Tibial artery (tissue), 4 donors: ENCODE data around the gene FDXR.

Experiments
- DNase-seq, 2 donors: peaks; one replicate each; pipeline ENCODE4 v3.0.0-alpha.2; 2019
- H3K27ac ChIP-seq, 2 donors: fragments of 200-600 bp; sonication (generic) in 1 of 2; 1 replicate in 1 of 2; 2 replicates in 1 of 2; pipeline ENCODE4 v1.5.1; 2018 to 2019; ENCODE audit warnings: mild to moderate bottlenecking in 1 of 2
- H3K27me3 ChIP-seq, 2 donors: fragments of 200-600 bp; sonication (generic) in 1 of 2; one replicate each; pipeline versions ENCODE4 v1.5.1 to v1.6.0; 2016 to 2019
- H3K36me3 ChIP-seq, 3 donors: fragments of 200-600 bp; sonication (generic) in 2 of 3; one replicate each; pipeline ENCODE4 v1.5.1; 2016 to 2019; ENCODE audit warnings: mild to moderate bottlenecking in 2 of 3
- H3K4me1 ChIP-seq, 4 donors: fragments of 200-600 bp; sonication (generic) in 2 of 4; 1 replicate in 3 of 4; 2 replicates in 1 of 4; pipeline ENCODE4 v1.5.1; 2016 to 2019
- H3K4me3 ChIP-seq, 2 donors: fragments of 200-600 bp; sonication (generic) in 1 of 2; 1 replicate in 1 of 2; 2 replicates in 1 of 2; pipeline ENCODE4 v1.5.1; 2018 to 2019; ENCODE audit warnings: mild to moderate bottlenecking in 2 of 2
- H3K9me3 ChIP-seq, 3 donors: fragments of 200-600 bp; sonication (generic) in 1 of 3; one replicate each; pipeline ENCODE4 v1.5.1; 2016 to 2019
- CTCF ChIP-seq, 2 experiments: fragments of 200-600 bp in 1 of 2; fragments of 450-650 bp in 1 of 2; IDR thresholded peaks; one replicate each; pipeline ENCODE4 v1.5.1; 2017 to 2019; ENCODE audit warnings: antibody characterized with exemption in 2 of 2, mild to moderate bottlenecking in 1 of 2, moderate library complexity in 1 of 2
- intact Hi-C: fragments of 100-400 bp; cut with DNase I; formaldehyde crosslinking; loops from one replicate; pipeline ENCODE4 v1.15.0; 2023; ENCODE audit warnings: low total_unique reads

FDXR gene

GRCh38 chr17:74920306-74920620 is 47.5 kb upstream of the FDXR start:
- Histone ChIP-seq H3K27ac (no peak overlapping the region), H3K9me3 (no peaks in the 10 kb centered on the region), H3K27me3 (peaks cover 5 to 93% of the 10 kb centered on the region in 2 donors), H3K4me3 (no peak overlapping the region), H3K4me1 (peaks cover 0 to 25% (median 22%) of the 10 kb centered on the region in 4 donors), H3K36me3 (no peaks in the 10 kb centered on the region)
- intact Hi-C loops: no loop called here
- TF ChIP-seq CTCF (IDR thresholded peaks at IDR 0.05): no peak
- no peak for DNase-seq

GRCh38 chr17:74919440-74920305 is 46.9 kb upstream of the FDXR start:
- Histone ChIP-seq H3K36me3 (no peaks in the 10 kb centered on the region), H3K4me3 (no peak overlapping the region), H3K27me3 (peaks cover 5 to 93% of the 10 kb centered on the region in 2 donors), H3K27ac (no peak overlapping the region), H3K4me1 (peaks cover 0 to 23% (median 19%) of the 10 kb centered on the region in 4 donors), H3K9me3 (no peaks in the 10 kb centered on the region)
- intact Hi-C loops: no loop called here
- no peak for TF ChIP-seq CTCF (IDR thresholded peaks at IDR 0.05)
- DNase-seq: no peak

- TF ChIP-seq CTCF (IDR thresholded peaks at IDR 0.05): no peak
- intact Hi-C loops: no loop called here
- Histone ChIP-seq H3K27ac (no peak overlapping the region), H3K4me1 (peaks cover 0 to 16% (median 11%) of the 10 kb centered on the region in 4 donors), H3K9me3 (no peaks in the 10 kb centered on the region), H3K36me3 (no peaks in the 10 kb centered on the region), H3K4me3 (no peak overlapping the region), H3K27me3 (peaks cover 5 to 85% of the 10 kb centered on the region in 2 donors)
- no peak for DNase-seq
These were observed 46.1 kb upstream of the FDXR start for GRCh38 chr17:74918906-74919305.

- Histone ChIP-seq H3K27me3 (peaks cover 0 to 70% of the 10 kb centered on the region in 2 donors), H3K9me3 (no peaks in the 10 kb centered on the region), H3K27ac (no peak overlapping the region), H3K4me1 (peaks cover 0 to under 1% (median 0%) of the 10 kb centered on the region in 4 donors), H3K36me3 (no peaks in the 10 kb centered on the region), H3K4me3 (no peak overlapping the region)
- DNase-seq: no peak
- intact Hi-C loops: no loop called here
- TF ChIP-seq CTCF (IDR thresholded peaks at IDR 0.05): no peak
These were observed 44.6 kb upstream of the FDXR start for GRCh38 chr17:74917430-74917829.

GRCh38 chr17:74916851-74917199 is 44.0 kb upstream of the FDXR start:
- peaks cover 0 to 64% of the 10 kb centered on the region in 2 donors for H3K27me3 ChIP-seq
- no peak overlapping the region for H3K4me3 ChIP-seq
- no peak overlapping the region for H3K27ac ChIP-seq
- intact Hi-C loops: no loop called here
- H3K36me3 ChIP-seq: no peaks in the 10 kb centered on the region
- DNase-seq: no peak
- H3K4me1 ChIP-seq: no peaks in the 10 kb centered on the region
- TF ChIP-seq CTCF (IDR thresholded peaks at IDR 0.05): no peak
- no peaks in the 10 kb centered on the region for H3K9me3 ChIP-seq
